WTC11 (cell line): ENCODE results near the gene SPRED2. TPM values are rescaled to one million over a fixed set of nuclear protein-coding genes. Genes with fewer than 3 reads are reported as not detected.

Source experiments
- ATAC-seq: fragments of 200-7000 bp; cut with Tn5 transposase; 2 replicates; pipeline ENCODE4 v1.10.0; 2021; ENCODE audit warnings: mild to moderate bottlenecking, moderate library complexity
- CTCF ChIA-PET: fragments of 300-600 bp; sonication (Branson Sonifier 250); formaldehyde crosslinking; loops from one replicate; lab custom pipeline; 2021; ENCODE audit warnings: antibody characterized with exemption; lab: Charles Lee
- POLR2A ChIA-PET: fragments of 350-600 bp; sonication (Branson Sonifier 250); formaldehyde crosslinking; loops from one replicate; lab custom pipeline; 2021; ENCODE audit warnings: antibody characterized with exemption; lab: Charles Lee
- DNase-seq: peaks from one replicate; pipeline ENCODE4 v3.0.0; 2021; ENCODE audit warnings: low spot score
- H3K27ac Mint-ChIP-seq: 2 replicates; pipeline ENCODE4 v1.8.0; 2021; ENCODE audit warnings: mixed read lengths
- H3K27me3 Mint-ChIP-seq: 2 replicates; pipeline ENCODE4 v1.8.0; 2021; ENCODE audit warnings: low read depth, mild to moderate bottlenecking, moderate library complexity, mixed read lengths
- H3K36me3 Mint-ChIP-seq: 2 replicates; pipeline ENCODE4 v1.8.0; 2021; ENCODE audit warnings: mixed read lengths
- H3K4me1 Mint-ChIP-seq: 2 replicates; pipeline ENCODE4 v1.8.0; 2022; ENCODE audit warnings: mixed read lengths
- H3K4me3 Mint-ChIP-seq: 2 replicates; pipeline ENCODE4 v1.8.0; 2021; ENCODE audit warnings: mild to moderate bottlenecking, moderate library complexity, mixed read lengths
- H3K9me3 Mint-ChIP-seq: 2 replicates; pipeline ENCODE4 v1.8.0; 2021; ENCODE audit warnings: mixed read lengths
- E2F5 ChIP-seq: sonication (generic); formaldehyde crosslinking; IDR thresholded peaks from 2 replicates; pipeline ENCODE4 v1.8.1; 2022; ENCODE audit warnings: mild to moderate bottlenecking, moderate library complexity, missing genetic modification reagents
- EMX1 ChIP-seq: fragments of 250-450 bp; sonication (Bioruptor Pico); IDR thresholded peaks from 2 replicates; pipeline ENCODE4 v1.8.0; 2021; ENCODE audit warnings: mild to moderate bottlenecking
- ETV6 ChIP-seq: sonication (generic); formaldehyde crosslinking; IDR thresholded peaks from 2 replicates; pipeline ENCODE4 v1.8.1; 2022; ENCODE audit warnings: mild to moderate bottlenecking, missing genetic modification reagents
- FOXP4 ChIP-seq: sonication (generic); formaldehyde crosslinking; IDR thresholded peaks from 2 replicates; pipeline ENCODE4 v1.8.0; 2022; ENCODE audit warnings: mild to moderate bottlenecking, missing genetic modification reagents
- GTF2I ChIP-seq: fragments of 250-450 bp; sonication (Bioruptor Pico); conservative IDR thresholded peaks from 2 replicates; pipeline ENCODE4 v1.4.0; 2021; ENCODE audit warnings: mild to moderate bottlenecking
- JAZF1 ChIP-seq: fragments of 250-450 bp; sonication (Bioruptor Pico); IDR thresholded peaks from 2 replicates; pipeline ENCODE4 v1.9.0; 2021; ENCODE audit warnings: moderate library complexity, mild to moderate bottlenecking, inconsistent platforms
- JUN ChIP-seq: sonication (generic); formaldehyde crosslinking; IDR thresholded peaks from 2 replicates; pipeline ENCODE4 v1.8.0; 2023; ENCODE audit warnings: mild to moderate bottlenecking, missing genetic modification reagents
- NR1H2 ChIP-seq: sonication (generic); formaldehyde crosslinking; IDR thresholded peaks from 2 replicates; pipeline ENCODE4 v1.9.0; 2021; ENCODE audit warnings: mild to moderate bottlenecking, moderate library complexity, missing genetic modification reagents
- NR2C2 ChIP-seq: sonication (generic); formaldehyde crosslinking; IDR thresholded peaks from 2 replicates; pipeline ENCODE4 v1.8.0; 2022; ENCODE audit warnings: mild to moderate bottlenecking, missing genetic modification reagents
- PRRX2 ChIP-seq: fragments of 250-450 bp; sonication (Bioruptor Pico); IDR thresholded peaks from 2 replicates; pipeline ENCODE4 v1.8.0; 2021; ENCODE audit warnings: mild to moderate bottlenecking
- RELA ChIP-seq: sonication (generic); formaldehyde crosslinking; IDR thresholded peaks from 2 replicates; pipeline ENCODE4 v1.8.1; 2022; ENCODE audit warnings: missing genetic modification reagents, mild to moderate bottlenecking, borderline replicate concordance
- TCF7 ChIP-seq: sonication (generic); formaldehyde crosslinking; IDR thresholded peaks from 2 replicates; pipeline ENCODE4 v1.8.0; 2022; ENCODE audit warnings: mild to moderate bottlenecking, low read depth, missing genetic modification reagents, moderate library complexity
- TP53 ChIP-seq: sonication (generic); formaldehyde crosslinking; IDR thresholded peaks from 2 replicates; pipeline ENCODE4 v1.8.1; 2023; ENCODE audit warnings: mild to moderate bottlenecking, missing genetic modification reagents
- USF2 ChIP-seq: sonication (generic); formaldehyde crosslinking; IDR thresholded peaks from 2 replicates; pipeline ENCODE4 v1.8.1; 2023; ENCODE audit warnings: mild to moderate bottlenecking, missing genetic modification reagents, moderate library complexity
- ZBTB21 ChIP-seq: sonication (generic); formaldehyde crosslinking; IDR thresholded peaks from 2 replicates; pipeline ENCODE4 v1.8.1; 2023; ENCODE audit warnings: mild to moderate bottlenecking, missing genetic modification reagents, borderline replicate concordance
- ZNF138 ChIP-seq: sonication (generic); formaldehyde crosslinking; conservative IDR thresholded peaks from 2 replicates; pipeline ENCODE4 v1.8.1; 2022; ENCODE audit warnings: mild to moderate bottlenecking, moderate library complexity, missing genetic modification reagents
- ZNF423 ChIP-seq: fragments of 250-450 bp; sonication (Bioruptor Pico); IDR thresholded peaks from 2 replicates; pipeline ENCODE4 v2.1.2; 2022; ENCODE audit warnings: mild to moderate bottlenecking, moderate library complexity
- total RNA-seq: library from RNA; stranded (reverse); gene quantifications from 3 replicates; pipeline ENCODE4 v1.2.3, GENCODE V29; 2021
- TF ChIP-seq, protein P1 (sequence below): sonication (generic); formaldehyde crosslinking; conservative IDR thresholded peaks from 2 replicates; pipeline ENCODE4 v1.8.1; 2023; ENCODE audit warnings: mild to moderate bottlenecking, low read depth, missing genetic modification reagents, moderate library complexity
- TF ChIP-seq, protein P2 (sequence below): sonication (generic); formaldehyde crosslinking; IDR thresholded peaks from 2 replicates; pipeline ENCODE4 v1.8.1; 2023; ENCODE audit warnings: mild to moderate bottlenecking, missing genetic modification reagents

SPRED2 gene
- total RNA-seq, 1 experiment from 2014 or later: 34.1 TPM

DNA sequence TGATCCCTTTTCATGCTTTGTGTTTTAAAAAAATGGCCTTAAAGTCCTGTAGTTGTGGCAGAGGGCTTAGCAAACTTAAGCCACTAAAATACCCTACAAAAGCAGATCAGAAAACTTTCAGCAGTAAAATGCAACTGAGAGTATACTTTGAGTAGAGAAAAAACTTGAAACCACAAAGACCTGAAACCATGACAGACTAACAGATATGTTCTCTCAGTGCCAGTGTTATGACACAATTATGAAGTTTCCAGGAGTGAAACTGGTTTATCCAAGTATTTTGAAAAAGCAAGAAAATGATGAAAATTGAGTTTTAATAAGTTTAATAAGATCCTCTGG is 74.5 kb downstream of the SPRED2 start:
- no peak overlapping the region for H3K4me3 Mint-ChIP-seq
- POLR2A ChIA-PET: interaction anchor here (1.0 kb wide), 1 partner anchor 59 kb away, joined by 3 read pairs; no protein-coding TSS in a partner anchor
- CTCF ChIA-PET: interaction anchor here (1.0 to 1.3 kb wide), 3 partner anchors 64 to 171 kb away, joined by 3 to 5 read pairs (median 3); no protein-coding TSS in a partner anchor
- TF ChIP-seq, protein P1, sequence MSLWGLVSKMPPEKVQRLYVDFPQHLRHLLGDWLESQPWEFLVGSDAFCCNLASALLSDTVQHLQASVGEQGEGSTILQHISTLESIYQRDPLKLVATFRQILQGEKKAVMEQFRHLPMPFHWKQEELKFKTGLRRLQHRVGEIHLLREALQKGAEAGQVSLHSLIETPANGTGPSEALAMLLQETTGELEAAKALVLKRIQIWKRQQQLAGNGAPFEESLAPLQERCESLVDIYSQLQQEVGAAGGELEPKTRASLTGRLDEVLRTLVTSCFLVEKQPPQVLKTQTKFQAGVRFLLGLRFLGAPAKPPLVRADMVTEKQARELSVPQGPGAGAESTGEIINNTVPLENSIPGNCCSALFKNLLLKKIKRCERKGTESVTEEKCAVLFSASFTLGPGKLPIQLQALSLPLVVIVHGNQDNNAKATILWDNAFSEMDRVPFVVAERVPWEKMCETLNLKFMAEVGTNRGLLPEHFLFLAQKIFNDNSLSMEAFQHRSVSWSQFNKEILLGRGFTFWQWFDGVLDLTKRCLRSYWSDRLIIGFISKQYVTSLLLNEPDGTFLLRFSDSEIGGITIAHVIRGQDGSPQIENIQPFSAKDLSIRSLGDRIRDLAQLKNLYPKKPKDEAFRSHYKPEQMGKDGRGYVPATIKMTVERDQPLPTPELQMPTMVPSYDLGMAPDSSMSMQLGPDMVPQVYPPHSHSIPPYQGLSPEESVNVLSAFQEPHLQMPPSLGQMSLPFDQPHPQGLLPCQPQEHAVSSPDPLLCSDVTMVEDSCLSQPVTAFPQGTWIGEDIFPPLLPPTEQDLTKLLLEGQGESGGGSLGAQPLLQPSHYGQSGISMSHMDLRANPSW (CRISPR knock-in tag): no peak
- TF ChIP-seq USF2 (CRISPR knock-in tag) (no peak), EMX1 (CRISPR knock-in tag) (no peak), JUN (CRISPR knock-in tag) (no peak), NR2C2 (CRISPR knock-in tag) (no peak)
- no peak for DNase-seq
- H3K27ac Mint-ChIP-seq: no peak overlapping the region
- H3K36me3 Mint-ChIP-seq: no peaks in the 10 kb centered on the region
- H3K4me1 Mint-ChIP-seq: peaks cover 25% of the 10 kb centered on the region
- ATAC-seq: no peak
- H3K27me3 Mint-ChIP-seq: peaks cover 7% of the 10 kb centered on the region; the same call in 1 of the 2 replicates
- H3K9me3 Mint-ChIP-seq: no peaks in the 10 kb centered on the region

DNA sequence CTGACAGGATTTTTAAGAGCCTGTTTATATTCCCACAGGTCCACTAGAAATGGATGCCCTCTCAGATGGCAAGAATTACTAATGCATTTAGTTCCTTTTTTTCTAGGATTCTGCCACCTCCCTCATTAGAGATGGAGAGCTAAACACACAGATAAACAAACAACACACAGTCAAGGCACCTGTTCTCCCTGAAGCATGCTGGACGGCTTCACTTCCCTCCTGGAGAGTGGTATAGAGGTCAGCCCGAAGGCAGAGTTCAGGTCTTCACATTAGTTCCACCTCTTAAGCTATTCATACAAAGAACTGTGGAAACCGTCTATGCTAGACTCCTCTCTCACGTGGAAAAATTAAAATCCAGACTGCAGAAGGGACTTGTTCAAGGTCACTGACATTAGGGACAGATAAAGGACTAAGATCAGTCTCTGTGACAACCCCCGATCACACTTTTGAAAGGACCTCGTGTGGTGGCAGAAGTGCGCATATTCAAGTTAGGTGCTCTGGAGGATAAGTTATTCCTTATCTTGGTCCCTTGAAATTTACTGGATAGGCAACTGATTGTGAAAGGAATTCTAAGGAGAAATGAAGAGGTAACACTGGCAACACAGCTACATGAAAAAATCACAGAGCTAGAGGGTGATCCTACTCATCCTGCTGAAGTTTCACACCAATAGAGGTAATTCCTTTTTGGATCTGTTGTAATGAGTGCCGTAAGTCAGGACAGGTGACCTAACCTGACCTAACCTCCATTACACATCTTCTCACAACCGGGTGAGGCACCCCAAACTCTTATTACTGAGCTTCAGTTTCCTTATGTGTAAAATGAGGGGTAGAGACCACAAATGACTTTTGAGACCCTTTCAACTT is 75.1 kb downstream of the SPRED2 start:
- Mint-ChIP-seq H3K4me1 (peaks cover 29% of the 10 kb centered on the region), H3K36me3 (no peaks in the 10 kb centered on the region), H3K27me3 (peaks cover 7% of the 10 kb centered on the region; the same call in 1 of the 2 replicates), H3K27ac (no peak overlapping the region), H3K9me3 (no peaks in the 10 kb centered on the region), H3K4me3 (no peak overlapping the region)
- no peak for DNase-seq
- CTCF ChIA-PET: interaction anchor here (1.0 to 1.3 kb wide), 3 partner anchors 64 to 170 kb away, joined by 3 to 5 read pairs (median 3); no protein-coding TSS in a partner anchor
- ATAC-seq: peak; percentile 57
- TF ChIP-seq TP53 (CRISPR knock-in tag) (no peak), ZNF423 (no peak), NR1H2 (CRISPR knock-in tag) (no peak), E2F5 (no peak), PRRX2 (CRISPR knock-in tag) (no peak), ZBTB21 (CRISPR knock-in tag) (no peak), JAZF1 (CRISPR knock-in tag) (no peak), RELA (CRISPR knock-in tag) (no peak), TCF7 (CRISPR knock-in tag) (no peak), GTF2I (CRISPR knock-in tag) (no peak), ETV6 (CRISPR knock-in tag) (no peak), ZNF138 (CRISPR knock-in tag) (no peak), FOXP4 (CRISPR knock-in tag) (no peak)
- TF ChIP-seq, protein P2, sequence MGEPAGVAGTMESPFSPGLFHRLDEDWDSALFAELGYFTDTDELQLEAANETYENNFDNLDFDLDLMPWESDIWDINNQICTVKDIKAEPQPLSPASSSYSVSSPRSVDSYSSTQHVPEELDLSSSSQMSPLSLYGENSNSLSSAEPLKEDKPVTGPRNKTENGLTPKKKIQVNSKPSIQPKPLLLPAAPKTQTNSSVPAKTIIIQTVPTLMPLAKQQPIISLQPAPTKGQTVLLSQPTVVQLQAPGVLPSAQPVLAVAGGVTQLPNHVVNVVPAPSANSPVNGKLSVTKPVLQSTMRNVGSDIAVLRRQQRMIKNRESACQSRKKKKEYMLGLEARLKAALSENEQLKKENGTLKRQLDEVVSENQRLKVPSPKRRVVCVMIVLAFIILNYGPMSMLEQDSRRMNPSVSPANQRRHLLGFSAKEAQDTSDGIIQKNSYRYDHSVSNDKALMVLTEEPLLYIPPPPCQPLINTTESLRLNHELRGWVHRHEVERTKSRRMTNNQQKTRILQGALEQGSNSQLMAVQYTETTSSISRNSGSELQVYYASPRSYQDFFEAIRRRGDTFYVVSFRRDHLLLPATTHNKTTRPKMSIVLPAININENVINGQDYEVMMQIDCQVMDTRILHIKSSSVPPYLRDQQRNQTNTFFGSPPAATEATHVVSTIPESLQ (CRISPR knock-in tag): no peak
- POLR2A ChIA-PET: interaction anchor here (1.0 kb wide), 1 partner anchor 59 kb away, joined by 3 read pairs; no protein-coding TSS in a partner anchor
